ENCODE data around the gene PIM2.

The PIM2 gene

DNA sequence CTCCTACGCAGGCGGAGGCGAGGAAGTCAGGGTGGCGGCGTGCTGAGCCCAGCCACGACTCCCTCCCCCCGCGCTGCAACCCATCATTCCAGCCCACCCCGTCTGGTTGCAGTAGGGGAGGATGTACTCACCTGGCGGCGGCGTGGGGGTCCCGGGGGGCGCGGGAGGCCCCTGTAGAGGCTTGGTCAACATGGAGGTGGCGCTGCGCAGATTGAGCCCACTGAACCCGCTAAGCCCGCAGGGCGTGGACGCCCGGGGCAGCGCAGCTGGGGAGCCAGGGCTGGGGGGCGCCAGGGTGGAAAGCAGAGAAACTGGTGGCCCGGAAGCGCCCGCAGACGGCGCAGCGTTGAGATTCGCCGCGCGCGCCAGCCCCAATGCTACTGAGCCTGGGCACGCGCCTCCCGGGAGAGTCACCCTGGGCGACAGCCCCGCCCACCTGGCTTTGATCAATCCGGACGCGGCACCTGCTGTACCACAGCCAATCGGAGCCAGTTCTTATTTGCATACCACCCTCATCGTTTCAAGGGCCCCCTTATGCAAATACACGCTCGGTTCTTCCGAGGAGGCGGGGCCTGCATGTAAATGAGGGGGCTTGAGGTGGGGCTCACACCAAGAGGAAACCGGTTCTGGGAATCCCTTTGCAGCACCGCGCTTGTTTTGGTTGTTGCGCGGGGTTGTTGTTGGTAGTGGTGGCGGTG lies at the start of gene PIM2:
Gene PIM2, minus strand, starts transcription at position 382 of the 698 bp plus-strand sequence. Its CDS starts 190 bp downstream, at position 192.
- peak within 1 kb of the TSS; percentile 98 for H3K27ac ChIP-seq (ENCODE audit: low read depth, low read length)
- no peaks in the 10 kb centered on the region for H3K27me3 ChIP-seq (ENCODE audit: control insufficient read depth, insufficient read depth, low read length)
- H3K4me1 ChIP-seq (ENCODE audit: control insufficient read depth, insufficient read depth, low read length), result peaks cover 16% of the 10 kb centered on the region
- peak within 1 kb of the TSS; percentile 84 for H3K4me3 ChIP-seq (ENCODE audit: low read depth, low read length)
- H3K9ac ChIP-seq (ENCODE audit: low read depth, low read length), result peak within 1 kb of the TSS; percentile 75
- H3K9me3 ChIP-seq (ENCODE audit: control insufficient read depth, insufficient read depth, low read length), result peaks cover 14% of the 10 kb centered on the region
- H3K36me3 ChIP-seq (ENCODE audit: control insufficient read depth, insufficient read depth, low read length), result peaks cover 35% of the 10 kb centered on the region

DNA sequence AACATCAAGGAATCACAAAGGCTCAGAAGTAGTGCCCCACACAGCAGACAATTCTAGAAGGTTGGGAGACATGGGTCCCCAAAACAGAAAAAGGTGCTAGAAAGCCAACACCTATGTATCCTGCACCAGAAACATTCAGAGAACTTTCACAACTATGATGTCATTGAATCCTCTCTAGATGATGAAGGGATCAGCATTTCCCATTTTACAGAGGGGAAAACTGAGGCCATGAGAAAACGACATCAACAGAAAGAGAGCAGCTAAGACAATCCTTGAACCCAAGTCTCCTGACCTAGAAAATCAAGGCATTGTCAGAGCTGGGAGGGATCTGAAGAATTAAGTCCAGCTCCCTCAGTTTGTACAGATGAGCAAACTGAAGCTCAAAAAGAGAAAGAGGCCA lies 49.6 kb upstream of the PIM2 start:
- Histone ChIP-seq H3K27me3 (ENCODE audit: control insufficient read depth, insufficient read depth, low read length) (no peaks in the 10 kb centered on the region), H3K4me3 (ENCODE audit: low read depth, low read length) (no peak overlapping the region), H3K27ac (ENCODE audit: low read depth, low read length) (no peak overlapping the region), H3K9ac (ENCODE audit: low read depth, low read length) (no peak overlapping the region), H3K4me1 (ENCODE audit: control insufficient read depth, insufficient read depth, low read length) (no peaks in the 10 kb centered on the region), H3K36me3 (ENCODE audit: control insufficient read depth, insufficient read depth, low read length) (0 out of 2 replicates have a peak, but pooled peaks cover 4% of the 10 kb centered on the region), H3K9me3 (ENCODE audit: control insufficient read depth, insufficient read depth, low read length) (peaks cover 23% of the 10 kb centered on the region)

DNA sequence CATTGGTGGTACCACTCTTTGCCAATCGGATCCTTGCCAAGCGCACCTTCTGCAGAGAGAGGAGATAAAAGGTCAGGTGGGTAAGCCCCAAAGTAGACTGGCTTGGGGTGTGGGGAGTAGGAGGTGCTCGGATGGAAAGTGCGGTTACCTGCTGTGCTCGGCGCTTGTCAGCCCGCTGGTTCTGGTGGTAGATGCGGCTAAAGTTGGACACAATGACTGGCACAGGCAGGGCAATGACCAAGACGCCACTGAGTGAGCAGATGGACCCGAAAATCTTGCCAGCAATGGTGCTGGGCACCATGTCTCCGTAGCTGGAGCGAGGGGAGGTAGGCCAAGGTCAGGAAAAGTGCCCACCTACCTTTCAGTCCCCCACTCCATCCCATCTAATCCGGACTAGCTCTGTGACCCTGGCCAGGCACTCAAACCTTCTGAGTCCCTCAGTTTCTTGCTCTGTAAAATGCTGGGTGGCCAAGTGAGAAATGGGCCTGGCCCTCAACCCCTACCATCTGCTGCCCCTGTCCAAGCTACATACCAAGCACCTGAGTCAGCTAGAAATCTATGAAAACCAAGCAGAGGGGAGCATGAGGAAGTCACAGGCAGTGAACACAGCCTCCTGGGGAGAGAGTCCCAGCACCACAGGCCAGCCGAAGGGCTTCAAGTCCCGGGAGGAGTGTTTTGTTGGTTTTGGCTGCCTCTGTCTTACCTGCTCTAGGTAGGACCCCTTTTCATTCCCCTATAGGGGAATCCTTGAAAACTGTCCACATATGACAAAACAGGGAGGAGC lies 48.2 kb upstream of the PIM2 start:
- H3K36me3 ChIP-seq (ENCODE audit: control insufficient read depth, insufficient read depth, low read length), result 0 out of 2 replicates have a peak, but pooled peaks cover 4% of the 10 kb centered on the region
- H3K27me3 ChIP-seq (ENCODE audit: control insufficient read depth, insufficient read depth, low read length), result no peaks in the 10 kb centered on the region
- no peak overlapping the region for H3K27ac ChIP-seq (ENCODE audit: low read depth, low read length)
- no peak overlapping the region for H3K4me3 ChIP-seq (ENCODE audit: low read depth, low read length)
- no peak overlapping the region for H3K9ac ChIP-seq (ENCODE audit: low read depth, low read length)
- no peaks in the 10 kb centered on the region for H3K4me1 ChIP-seq (ENCODE audit: control insufficient read depth, insufficient read depth, low read length)
- H3K9me3 ChIP-seq (ENCODE audit: control insufficient read depth, insufficient read depth, low read length), result peaks cover 22% of the 10 kb centered on the region

GRCh38 chrX:48965959-48966358 lies 47.1 kb upstream of the PIM2 start:
- Histone ChIP-seq H3K9ac (ENCODE audit: low read depth, low read length) (no peak overlapping the region), H3K27ac (ENCODE audit: low read depth, low read length) (no peak overlapping the region), H3K9me3 (ENCODE audit: control insufficient read depth, insufficient read depth, low read length) (peaks cover 31% of the 10 kb centered on the region), H3K4me1 (ENCODE audit: control insufficient read depth, insufficient read depth, low read length) (no peaks in the 10 kb centered on the region), H3K27me3 (ENCODE audit: control insufficient read depth, insufficient read depth, low read length) (no peaks in the 10 kb centered on the region), H3K36me3 (ENCODE audit: control insufficient read depth, insufficient read depth, low read length) (0 out of 2 replicates have a peak, but pooled peaks cover 4% of the 10 kb centered on the region), H3K4me3 (ENCODE audit: low read depth, low read length) (no peak overlapping the region)

GRCh38 chrX:48961585-48962091 lies 42.8 kb upstream of the PIM2 start:
- Histone ChIP-seq H3K4me1 (ENCODE audit: control insufficient read depth, insufficient read depth, low read length) (no peaks in the 10 kb centered on the region), H3K27ac (ENCODE audit: low read depth, low read length) (no peak overlapping the region), H3K9me3 (ENCODE audit: control insufficient read depth, insufficient read depth, low read length) (peaks cover 44% of the 10 kb centered on the region), H3K36me3 (ENCODE audit: control insufficient read depth, insufficient read depth, low read length) (0 out of 2 replicates have a peak, but pooled peaks cover 4% of the 10 kb centered on the region), H3K4me3 (ENCODE audit: low read depth, low read length) (no peak overlapping the region), H3K9ac (ENCODE audit: low read depth, low read length) (no peak overlapping the region), H3K27me3 (ENCODE audit: control insufficient read depth, insufficient read depth, low read length) (no peaks in the 10 kb centered on the region)

DNA sequence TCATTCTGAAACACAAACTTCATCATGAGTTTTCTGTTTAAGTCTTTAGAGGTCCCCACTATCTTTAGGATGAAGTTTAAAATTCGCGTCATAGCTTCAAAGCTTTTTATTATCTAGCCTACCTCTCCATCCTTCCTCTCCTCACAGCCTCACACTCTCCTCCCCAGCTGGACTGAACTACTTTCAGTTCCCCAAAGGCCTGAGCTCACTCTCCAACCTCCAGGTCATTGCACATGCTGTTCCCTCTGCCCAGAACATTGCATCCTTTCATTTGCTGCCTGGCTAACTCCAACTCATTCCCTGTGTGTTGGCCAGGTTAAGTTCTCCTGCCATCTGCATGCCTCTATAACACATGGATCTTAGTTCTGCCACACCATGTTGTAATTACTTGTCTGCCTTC lies 41.5 kb upstream of the PIM2 start:
- Histone ChIP-seq H3K9me3 (ENCODE audit: control insufficient read depth, insufficient read depth, low read length) (peaks cover 40% of the 10 kb centered on the region), H3K4me3 (ENCODE audit: low read depth, low read length) (no peak overlapping the region), H3K36me3 (ENCODE audit: control insufficient read depth, insufficient read depth, low read length) (peaks cover 13% of the 10 kb centered on the region), H3K9ac (ENCODE audit: low read depth, low read length) (no peak overlapping the region), H3K4me1 (ENCODE audit: control insufficient read depth, insufficient read depth, low read length) (no peaks in the 10 kb centered on the region), H3K27ac (ENCODE audit: low read depth, low read length) (no peak overlapping the region), H3K27me3 (ENCODE audit: control insufficient read depth, insufficient read depth, low read length) (no peaks in the 10 kb centered on the region)

- Histone ChIP-seq H3K9me3 (ENCODE audit: control insufficient read depth, insufficient read depth, low read length) (peaks cover 52% of the 10 kb centered on the region), H3K27ac (ENCODE audit: low read depth, low read length) (peak overlapping the region; percentile 78), H3K4me3 (ENCODE audit: low read depth, low read length) (peak overlapping the region; percentile 92), H3K4me1 (ENCODE audit: control insufficient read depth, insufficient read depth, low read length) (no peaks in the 10 kb centered on the region), H3K27me3 (ENCODE audit: control insufficient read depth, insufficient read depth, low read length) (no peaks in the 10 kb centered on the region), H3K9ac (ENCODE audit: low read depth, low read length) (peak overlapping the region; percentile 41; the same call in 1 of the 2 replicates), H3K36me3 (ENCODE audit: control insufficient read depth, insufficient read depth, low read length) (peaks cover 28% of the 10 kb centered on the region)
Measured at GRCh38 chrX:48958635-48959094, 39.8 kb upstream of the PIM2 start.

GRCh38 chrX:48957827-48958634 lies 39.2 kb upstream of the PIM2 start:
- Histone ChIP-seq H3K9me3 (ENCODE audit: control insufficient read depth, insufficient read depth, low read length) (peaks cover 55% of the 10 kb centered on the region), H3K27me3 (ENCODE audit: control insufficient read depth, insufficient read depth, low read length) (no peaks in the 10 kb centered on the region), H3K36me3 (ENCODE audit: control insufficient read depth, insufficient read depth, low read length) (peaks cover 30% of the 10 kb centered on the region), H3K4me3 (ENCODE audit: low read depth, low read length) (peak overlapping the region; percentile 92), H3K4me1 (ENCODE audit: control insufficient read depth, insufficient read depth, low read length) (no peaks in the 10 kb centered on the region), H3K9ac (ENCODE audit: low read depth, low read length) (peak overlapping the region; percentile 66; the same call in 1 of the 2 replicates), H3K27ac (ENCODE audit: low read depth, low read length) (peak overlapping the region; percentile 99)

DNA sequence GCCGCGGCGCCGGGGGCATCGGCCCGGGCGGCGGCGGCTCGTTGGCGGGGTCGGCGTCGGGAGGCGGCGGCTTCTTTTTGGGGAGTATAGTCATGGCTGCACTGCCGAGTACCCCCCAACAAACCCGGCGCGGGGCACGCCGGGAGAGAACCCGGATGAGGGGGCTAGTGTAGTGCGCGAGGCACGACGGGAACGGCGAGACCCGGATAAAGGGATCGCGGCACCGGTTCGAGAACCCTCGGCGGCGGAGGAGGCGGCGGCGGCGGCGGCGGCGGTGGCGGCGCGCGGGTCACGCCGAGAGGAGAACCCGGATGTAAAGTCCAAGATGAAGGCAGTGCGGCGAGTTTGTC lies 38.6 kb upstream of the PIM2 start, which contains the start of gene OTUD5:
Gene OTUD5, minus strand, starts transcription at position 131 of the 350 bp plus-strand sequence. Its CDS starts 37 bp downstream, at position 94.
- Histone ChIP-seq H3K4me1 (ENCODE audit: control insufficient read depth, insufficient read depth, low read length) (no peaks in the 10 kb centered on the region), H3K9me3 (ENCODE audit: control insufficient read depth, insufficient read depth, low read length) (peaks cover 55% of the 10 kb centered on the region), H3K4me3 (ENCODE audit: low read depth, low read length) (peak within 1 kb of the TSS; percentile 92), H3K27ac (ENCODE audit: low read depth, low read length) (peak within 1 kb of the TSS; percentile 99), H3K27me3 (ENCODE audit: control insufficient read depth, insufficient read depth, low read length) (no peaks in the 10 kb centered on the region), H3K36me3 (ENCODE audit: control insufficient read depth, insufficient read depth, low read length) (peaks cover 30% of the 10 kb centered on the region), H3K9ac (ENCODE audit: low read depth, low read length) (peak within 1 kb of the TSS; percentile 74)

- H3K9me3 ChIP-seq (ENCODE audit: control insufficient read depth, insufficient read depth, low read length), result peaks cover 50% of the 10 kb centered on the region
- H3K27ac ChIP-seq (ENCODE audit: low read depth, low read length), result peak overlapping the region; percentile 99
- H3K9ac ChIP-seq (ENCODE audit: low read depth, low read length), result peak overlapping the region; percentile 74
- no peaks in the 10 kb centered on the region for H3K4me1 ChIP-seq (ENCODE audit: control insufficient read depth, insufficient read depth, low read length)
- peak overlapping the region; percentile 92 for H3K4me3 ChIP-seq (ENCODE audit: low read depth, low read length)
- H3K27me3 ChIP-seq (ENCODE audit: control insufficient read depth, insufficient read depth, low read length), result no peaks in the 10 kb centered on the region
- H3K36me3 ChIP-seq (ENCODE audit: control insufficient read depth, insufficient read depth, low read length), result peaks cover 30% of the 10 kb centered on the region
Measured at GRCh38 chrX:48956728-48957414, 38.0 kb upstream of the PIM2 start.

Measured in HUES48 (cell line).